H1 (cell line): ENCODE data around the gene HES5. TPM values are rescaled to one million over a fixed set of nuclear protein-coding genes. Genes with fewer than 3 reads are reported as not detected.

Source experiments
- CTCF ChIA-PET: fragments of 300-600 bp; sonication (Branson Sonifier 250); formaldehyde crosslinking; loops from one replicate; lab custom pipeline; 2021; ENCODE audit not compliant: partially characterized antibody; lab: Charles Lee
- POLR2A ChIA-PET: fragments of 300-600 bp; sonication (Branson Sonifier 250); formaldehyde crosslinking; loops from one replicate; lab custom pipeline; 2021; ENCODE audit warnings: inconsistent platforms; ENCODE audit not compliant: partially characterized antibody; lab: Charles Lee
- DNase-seq, 2 experiments: peaks; one replicate each; pipeline versions ENCODE4 v3.0.0 to v3.0.0-alpha.2; 2010 to 2022; ENCODE audit warnings: low spot score in 2 of 2, low read depth in 1 of 2, mixed read lengths in 1 of 2
- FAIRE-seq: peaks from 2 replicates; lab custom pipeline; 2011; peaks lifted over from hg19 to GRCh38; lab: Jason Lieb, UNC
- H2AFZ ChIP-seq: 2 replicates; pipeline ENCODE4 v1.8.1; 2012; ENCODE audit warnings: low read length, inconsistent platforms
- H2AK5ac ChIP-seq: 2 replicates; pipeline ENCODE4 v1.6.1; 2013; ENCODE audit warnings: low read depth, low read length
- H2BK120ac ChIP-seq: replicated peaks from 2 replicates; pipeline ENCODE3; 2013; ENCODE audit warnings: low read depth, low read length, inconsistent platforms
- H2BK12ac ChIP-seq: 2 replicates; pipeline ENCODE4 v1.6.1; 2013; ENCODE audit warnings: low read depth, low read length
- H2BK15ac ChIP-seq: 2 replicates; pipeline ENCODE4 v1.6.1; 2013; ENCODE audit warnings: low read length
- H2BK20ac ChIP-seq: 2 replicates; pipeline ENCODE4 v1.6.1; 2013; ENCODE audit warnings: low read length
- H2BK5ac ChIP-seq: 2 replicates; pipeline ENCODE4 v1.6.1; 2013; ENCODE audit warnings: low read depth, low read length
- H3K14ac ChIP-seq: 2 replicates; pipeline ENCODE4 v1.6.1; 2013; ENCODE audit warnings: inconsistent platforms; ENCODE audit not compliant: insufficient read length
- H3K18ac ChIP-seq: 2 replicates; pipeline ENCODE4 v1.6.1; 2013; ENCODE audit warnings: low read length; ENCODE audit errors: extremely low read depth
- H3K23ac ChIP-seq: 2 replicates; pipeline ENCODE4 v1.6.1; 2013; ENCODE audit warnings: inconsistent platforms; ENCODE audit not compliant: insufficient read length
- H3K23me2 ChIP-seq: 2 replicates; pipeline ENCODE4 v1.6.1; 2013; ENCODE audit warnings: low read depth, low read length
- H3K27ac ChIP-seq: 2 replicates; pipeline ENCODE4 v1.6.1; 2011; ENCODE audit warnings: low read depth, low read length, inconsistent platforms
- H3K27me3 ChIP-seq, 4 experiments: replicated peaks in 1 of 4; 1 replicate in 1 of 4; 2 replicates in 3 of 4; pipeline versions ENCODE4 v1.6.1 to v1.8.1; 2011 to 2013; ENCODE audit warnings: low read length in 3 of 4, mild to moderate bottlenecking in 3 of 4, inconsistent platforms in 2 of 4, mixed read lengths in 2 of 4, moderate library complexity in 1 of 4; ENCODE audit not compliant: control insufficient read depth in 3 of 4, insufficient read depth in 3 of 4; ENCODE audit errors: extremely low read depth in 1 of 4
- H3K36me3 ChIP-seq, 4 experiments: 2 replicates each; pipeline versions ENCODE4 v1.6.1 to v1.8.1; 2011 to 2013; ENCODE audit warnings: mild to moderate bottlenecking in 4 of 4, low read length in 3 of 4, moderate library complexity in 2 of 4, control low read depth in 1 of 4, inconsistent platforms in 1 of 4; ENCODE audit not compliant: insufficient read depth in 4 of 4, control insufficient read depth in 2 of 4
- H3K4ac ChIP-seq: replicated peaks from 2 replicates; pipeline ENCODE3; 2013; ENCODE audit warnings: low read length, low read depth, mixed read lengths, inconsistent platforms; ENCODE audit not compliant: insufficient read length
- H3K4me1 ChIP-seq, 4 experiments: replicated peaks in 1 of 4; 1 replicate in 1 of 4; 2 replicates in 3 of 4; pipeline versions ENCODE4 v1.6.1 to v1.8.1; 2011 to 2013; ENCODE audit warnings: low read length in 3 of 4, inconsistent platforms in 2 of 4, mixed read lengths in 1 of 4; ENCODE audit not compliant: insufficient read depth in 4 of 4, control insufficient read depth in 3 of 4
- H3K4me2 ChIP-seq, 2 experiments: 2 replicates each; pipeline versions ENCODE4 v1.6.1 to v1.8.1; 2011 to 2013; ENCODE audit warnings: low read depth in 2 of 2, low read length in 2 of 2, control low read depth in 1 of 2, inconsistent platforms in 1 of 2, mild to moderate bottlenecking in 1 of 2; ENCODE audit not compliant: insufficient read depth in 1 of 2
- H3K4me3 ChIP-seq, 4 experiments: fragments of 200-600, 300-600 bp in 1 of 4; sonication (generic), shearing (Covaris generic), sonication (Bioruptor Twin) in 1 of 4; 2 replicates each; pipeline versions ENCODE4 v1.5.1 to v1.8.1; 2011 to 2016; ENCODE audit warnings: low read length in 4 of 4, low read depth in 3 of 4, control low read depth in 2 of 4, inconsistent platforms in 2 of 4, mild to moderate bottlenecking in 2 of 4, mixed read lengths in 1 of 4, moderate library complexity in 1 of 4; ENCODE audit not compliant: insufficient read depth in 2 of 4; ENCODE audit errors: extremely low read depth in 1 of 4
- H3K56ac ChIP-seq: replicated peaks from 2 replicates; pipeline ENCODE3; 2013; ENCODE audit warnings: low read depth, mild to moderate bottlenecking, mixed read lengths, low read length, inconsistent platforms; ENCODE audit not compliant: insufficient read length
- H3K79me1 ChIP-seq: 2 replicates; pipeline ENCODE4 v1.6.1; 2013; ENCODE audit warnings: low read depth, low read length, control low read depth
- H3K79me2 ChIP-seq, 2 experiments: 2 replicates each; pipeline versions ENCODE4 v1.6.1 to v1.8.1; 2012 to 2013; ENCODE audit warnings: low read length in 2 of 2, mild to moderate bottlenecking in 2 of 2, inconsistent platforms in 1 of 2; ENCODE audit not compliant: insufficient read depth in 2 of 2, control insufficient read depth in 1 of 2
- H3K9ac ChIP-seq, 4 experiments: replicated peaks in 1 of 4; 1 replicate in 1 of 4; 2 replicates in 3 of 4; pipeline versions ENCODE4 v1.6.1 to v1.8.1; 2011 to 2013; ENCODE audit warnings: low read depth in 3 of 4, low read length in 3 of 4, control low read depth in 2 of 4, mild to moderate bottlenecking in 2 of 4, moderate library complexity in 2 of 4, inconsistent platforms in 1 of 4; ENCODE audit errors: extremely low read depth in 1 of 4
- H3K9me3 ChIP-seq, 2 experiments: 2 replicates each; pipeline versions ENCODE4 v1.6.1 to v1.8.1; 2012 to 2013; ENCODE audit warnings: mild to moderate bottlenecking in 2 of 2, moderate library complexity in 2 of 2, control low read depth in 1 of 2, inconsistent platforms in 1 of 2, low read depth in 1 of 2, low read length in 1 of 2, mixed read lengths in 1 of 2; ENCODE audit not compliant: insufficient read depth in 2 of 2
- H4K20me1 ChIP-seq, 2 experiments: replicated peaks in 1 of 2; 2 replicates each; pipeline versions ENCODE3 to v1.8.1; 2011 to 2013; ENCODE audit warnings: inconsistent platforms in 2 of 2, low read length in 2 of 2, mild to moderate bottlenecking in 1 of 2; ENCODE audit not compliant: insufficient read depth in 2 of 2, control insufficient read depth in 1 of 2
- H4K5ac ChIP-seq: 2 replicates; pipeline ENCODE4 v1.6.1; 2013; ENCODE audit warnings: low read length, low read depth, mixed read lengths, inconsistent platforms; ENCODE audit not compliant: insufficient read length
- H4K8ac ChIP-seq: 2 replicates; pipeline ENCODE4 v1.8.0; 2013; ENCODE audit warnings: mild to moderate bottlenecking, moderate library complexity, low read length, inconsistent platforms; ENCODE audit not compliant: insufficient read depth; ENCODE audit errors: extremely low read depth
- H4K91ac ChIP-seq: replicated peaks from 2 replicates; pipeline ENCODE3; 2013; ENCODE audit warnings: low read length, mixed read lengths, inconsistent platforms; ENCODE audit not compliant: insufficient read length
- CHD2 ChIP-seq: IDR thresholded peaks from 2 replicates; pipeline ENCODE4 v1.6.1; 2012; ENCODE audit warnings: low read length, improper control_type of control experiment
- GABPA ChIP-seq: IDR thresholded peaks from 2 replicates; pipeline ENCODE4 v1.6.1; 2011; ENCODE audit warnings: mild to moderate bottlenecking, low read length, moderate library complexity, borderline replicate concordance; ENCODE audit not compliant: insufficient read depth
- HDAC2 ChIP-seq, 2 experiments: fragments of 300-600 bp in 1 of 2; sonication (generic) in 1 of 2; IDR thresholded peaks; 2 replicates each; pipeline ENCODE4 v1.6.1; 2011 to 2012; ENCODE audit warnings: low read depth in 2 of 2, low read length in 2 of 2, mild to moderate bottlenecking in 2 of 2, moderate library complexity in 2 of 2, borderline replicate concordance in 1 of 2, inconsistent platforms in 1 of 2
- HDAC6 ChIP-seq: IDR thresholded peaks from one replicate; pipeline ENCODE4 v1.7.1; 2012; ENCODE audit warnings: low read depth, mild to moderate bottlenecking, inconsistent platforms, low read length, moderate library complexity
- SAP30 ChIP-seq: fragments of 300-600 bp; sonication (generic); IDR thresholded peaks from 2 replicates; pipeline ENCODE4 v1.7.1; 2012; ENCODE audit warnings: low read length, moderate library complexity, mild to moderate bottlenecking, inconsistent platforms; ENCODE audit not compliant: insufficient read depth, insufficient replicate concordance
- TCF12 ChIP-seq: IDR thresholded peaks from 2 replicates; pipeline ENCODE4 v1.6.1; 2011; ENCODE audit warnings: low read depth, mild to moderate bottlenecking, low read length
- WGBS, 2 experiments: shearing (Covaris generic) in 1 of 2; methylation state at CpG; one replicate each; pipeline versions ENCODE4 v1.1.6 to v1.1.7; 2013 to 2015; ENCODE audit warnings: low lambda C conversion rate in 2 of 2, mixed read lengths in 2 of 2, inconsistent platforms in 1 of 2, low coverage in 1 of 2, missing lambda C conversion rate in 1 of 2; ENCODE audit not compliant: insufficient replicate concordance in 2 of 2, insufficient coverage in 1 of 2, insufficient read length in 1 of 2; ENCODE audit errors: extremely low coverage in 1 of 2, missing lambda C conversion rate in 1 of 2; 5-methylcytosine and 5-hydroxymethylcytosine counted together
- polyA plus RNA-seq, 7 experiments: library from polyadenylated mRNA; depleted of rRNA in 3 of 7; stranded (reverse) in 5 of 7; unstranded in 2 of 7; fragments of >200 nt in 5 of 7; fragments of 200-250 nt in 2 of 7; gene quantifications; 1 replicate in 5 of 7; 2 replicates in 1 of 7; 4 replicates in 1 of 7; pipeline versions ENCODE4 v1.2.1 to v1.2.3, GENCODE V29; 2011 to 2013; ENCODE audit warnings: missing spikeins in 2 of 7, mixed read lengths in 2 of 7
- total RNA-seq: library from RNA; stranded (reverse); fragmentation: NEBNext Ultra II Directional; extraction: Animal tissue kit (Norgen Biotek cat#: 25700); gene quantifications from 2 replicates; pipeline ENCODE4 v1.2.1, GENCODE V29; 2021

HES5 gene
- total and polyA plus RNA-seq, 2 of the 8 experiments (the other 6 are each of a cell fraction or from before 2014, with no cell fraction given), result 0.22 TPM; not detected in 1

DNA sequence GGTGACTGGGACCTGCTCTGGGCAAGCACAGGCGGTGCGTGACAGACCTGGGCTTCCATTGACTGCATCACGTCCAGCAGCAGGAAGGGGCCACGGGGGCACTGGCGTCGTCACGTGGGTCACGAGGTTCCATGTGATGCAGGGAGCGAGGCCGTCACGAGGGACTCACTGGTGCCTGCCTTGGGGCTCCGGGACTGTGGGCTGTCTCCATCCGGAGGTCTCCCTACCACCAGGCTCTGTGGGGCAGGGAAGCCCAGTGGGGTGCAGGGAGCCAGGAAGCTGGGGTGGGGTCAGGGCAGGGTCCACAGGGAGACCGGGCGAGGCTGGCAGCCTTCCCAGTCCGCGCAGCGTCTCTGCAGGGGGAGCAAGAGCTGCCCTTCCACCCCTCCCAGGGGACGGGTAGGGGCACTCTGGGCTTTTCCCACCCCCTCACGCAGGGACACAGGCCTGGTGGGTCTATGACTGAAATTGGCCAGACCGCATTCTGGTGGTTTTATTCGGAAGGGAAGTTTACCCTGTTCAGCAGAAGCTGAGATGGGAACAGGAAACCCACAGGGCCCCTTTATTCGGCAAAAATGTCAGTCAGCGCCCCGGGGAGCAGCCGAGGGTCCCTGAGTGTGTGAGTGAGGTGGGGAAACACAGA is 25.7 kb upstream of the HES5 start:
- ChIA-PET CTCF (interaction anchor here (0.7 to 1.6 kb wide), 6 partner anchors 17 to 861 kb away, joined by 3 read pairs; no protein-coding TSS in a partner anchor), POLR2A (interaction anchor here (0.9 kb wide), 1 partner anchor 9 kb away, joined by 3 read pairs; no protein-coding TSS in a partner anchor)
- H3K4me3 ChIP-seq, result no peak overlapping the region
- no peak overlapping the region for H2BK15ac ChIP-seq
- H4K20me1 ChIP-seq, result no peaks in the 10 kb centered on the region
- H3K56ac ChIP-seq, result peak overlapping the region; percentile 16
- H3K79me2 ChIP-seq, result no peaks in the 10 kb centered on the region
- H4K5ac ChIP-seq, result no peak overlapping the region
- H3K4me1 ChIP-seq, result peaks cover 0 to 6% (median 0%) of the 10 kb centered on the region in 4 experiments; a peak in 2 of 7 replicates
- no peak overlapping the region for H3K4me2 ChIP-seq
- no peak overlapping the region for H2AFZ ChIP-seq
- no peaks in the 10 kb centered on the region for H3K36me3 ChIP-seq
- H2BK5ac ChIP-seq, result no peak overlapping the region
- H4K91ac ChIP-seq, result no peak overlapping the region
- peak overlapping the region; percentile 51; the same call in 1 of the 2 replicates for H4K8ac ChIP-seq
- WGBS, 2 experiments, result 79% methylated on average over 26 of the region's 26 CpGs; no CpG with 5 or more reads in 1 of the 2 experiments
- H3K23ac ChIP-seq, result no peak overlapping the region
- H3K14ac ChIP-seq, result no peak overlapping the region
- no peak overlapping the region for H2AK5ac ChIP-seq
- H2BK12ac ChIP-seq, result no peak overlapping the region; the same call in 1 of the 2 replicates
- no peak overlapping the region for H2BK120ac ChIP-seq
- H2BK20ac ChIP-seq, result no peak overlapping the region
- no peaks in the 10 kb centered on the region for H3K79me1 ChIP-seq
- H3K27me3 ChIP-seq, result no peaks in the 10 kb centered on the region
- no peak overlapping the region for H3K4ac ChIP-seq
- TF ChIP-seq CHD2 (no peak), GABPA (no peak), TCF12 (no peak), HDAC6 (no peak), HDAC2 (IDR thresholded peaks at IDR 0.05; ENCODE audit: borderline replicate concordance in 1 of 2, low read depth in 2 of 2, low read length in 2 of 2) (no peak), SAP30 (no peak)
- H3K9me3 ChIP-seq, result no peaks in the 10 kb centered on the region; a peak in 1 of 4 replicates
- FAIRE-seq (no peak), DNase-seq (no peak)
- H3K9ac ChIP-seq, result no peak overlapping the region
- no peak overlapping the region for H3K18ac ChIP-seq
- H3K23me2 ChIP-seq, result no peaks in the 10 kb centered on the region
- no peak overlapping the region for H3K27ac ChIP-seq
